H1 (cell line): ENCODE data around the gene LRWD1.

Source experiments
- CREB1 ChIP-seq: IDR thresholded peaks from 2 replicates; pipeline ENCODE4 v1.6.1; 2012; ENCODE audit warnings: inconsistent platforms
- CTCF ChIP-seq, 3 experiments: IDR thresholded peaks; 1 replicate in 2 of 3; 2 replicates in 1 of 3; pipeline versions ENCODE4 v1.5.1 to v1.6.1; 2011; ENCODE audit warnings: low read length in 3 of 3, mild to moderate bottlenecking in 3 of 3, inconsistent platforms in 2 of 3, low read depth in 1 of 3, moderate library complexity in 1 of 3; ENCODE audit not compliant: insufficient read depth in 1 of 3; ENCODE audit errors: control extremely low read depth in 1 of 3
- EZH2 ChIP-seq: fragments of 200-600 bp; sonication (generic); IDR thresholded peaks from 2 replicates; pipeline ENCODE4 v1.7.1; 2012; ENCODE audit warnings: low read depth, mild to moderate bottlenecking, moderate library complexity, low read length, inconsistent platforms; ENCODE audit not compliant: severe bottlenecking
- MAX ChIP-seq: IDR thresholded peaks from 2 replicates; pipeline ENCODE4 v1.6.1; 2012; ENCODE audit warnings: inconsistent platforms
- NRF1 ChIP-seq: IDR thresholded peaks from 2 replicates; pipeline ENCODE4 v1.6.1; 2011; ENCODE audit warnings: mild to moderate bottlenecking, low read depth, low read length, improper control_type of control experiment
- POLR2AphosphoS5 ChIP-seq: IDR thresholded peaks from 2 replicates; pipeline ENCODE4 v1.6.1; 2011; ENCODE audit warnings: low read depth, low read length
- SIX5 ChIP-seq: IDR thresholded peaks from 2 replicates; pipeline ENCODE4 v1.6.1; 2011; ENCODE audit warnings: mild to moderate bottlenecking, low read depth, low read length
- SP1 ChIP-seq: IDR thresholded peaks from 2 replicates; pipeline ENCODE4 v1.6.1; 2011; ENCODE audit warnings: low read depth, low read length
- SP4 ChIP-seq: IDR thresholded peaks from 2 replicates; pipeline ENCODE4 v1.6.1; 2012; ENCODE audit warnings: low read length, inconsistent platforms
- ZNF274 ChIP-seq: IDR thresholded peaks from 2 replicates; pipeline ENCODE4 v1.7.0; 2012; ENCODE audit warnings: low read length, borderline replicate concordance; ENCODE audit errors: extremely low read depth

GRCh38 chr7:102454468-102454867 lies 10.3 kb upstream of the LRWD1 start:
- TF ChIP-seq SP1 (no peak), SIX5 (no peak), POLR2AphosphoS5 (no peak), CTCF (IDR thresholded peaks at IDR 0.05; ENCODE audit: control extremely low read depth in 1 of 3, insufficient read depth in 1 of 3, low read depth in 1 of 3, low read length in 3 of 3) (no peak), EZH2 (no peak), ZNF274 (no peak), NRF1 (no peak), CREB1 (no peak), MAX (no peak), SP4 (no peak)
